ENCODE results near the gene HTT. TPM values are rescaled to one million over a fixed set of nuclear protein-coding genes. Genes with fewer than 3 reads are reported as not detected.

Gene HTT
- total and polyA plus RNA-seq, 5 donors = 13.0 to 25.2 (median 23.1) TPM

DNA sequence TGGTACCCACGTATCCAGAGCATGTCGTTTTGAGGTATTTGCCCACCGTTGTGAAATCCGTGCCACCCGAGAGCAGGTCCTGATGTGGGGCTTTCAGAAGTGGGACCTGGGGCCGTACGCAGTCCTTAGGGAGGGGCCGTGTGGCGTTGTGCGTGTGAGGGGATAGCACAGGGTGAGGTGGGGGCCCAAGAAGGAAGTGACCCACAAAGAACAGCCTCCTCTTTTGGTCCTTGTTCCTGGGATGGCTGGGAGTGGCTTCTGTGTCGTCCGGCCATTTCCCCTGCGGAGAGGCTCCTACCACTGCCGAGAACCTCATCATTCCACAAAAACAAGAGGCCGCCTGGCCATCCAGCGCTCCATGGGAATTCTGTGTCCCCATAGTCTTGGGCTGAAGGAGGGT, 157.5 kb downstream of the HTT start:
- Histone ChIP-seq H3K9me3 (ENCODE audit: control insufficient read depth, low read length) (no peaks in the 10 kb centered on the region), H3K27me3 (ENCODE audit: control insufficient read depth, insufficient read depth) (no peaks in the 10 kb centered on the region), H3K4me1 (ENCODE audit: control insufficient read depth, insufficient read depth, low read length) (no peaks in the 10 kb centered on the region), H3K27ac (ENCODE audit: low read length) (no peak overlapping the region), H3K4me3 (ENCODE audit: low read length) (no peak overlapping the region)
- ATAC-seq (no peak), DNase-seq (peak in 1 of 3 donors; percentile 6)
- 93% methylated on average over 16 of the region's 16 CpGs for WGBS
- intact Hi-C loops (cut with DNase I) = no loop called here

GRCh38 chr4:3232871-3233271, 158.4 kb downstream of the HTT start:
- H3K27ac ChIP-seq (ENCODE audit: low read length) = no peak overlapping the region
- no peaks in the 10 kb centered on the region for H3K27me3 ChIP-seq (ENCODE audit: control insufficient read depth, insufficient read depth)
- no peak overlapping the region for H3K4me3 ChIP-seq (ENCODE audit: low read length)
- ATAC-seq (no peak), DNase-seq (peak in 1 of 3 donors; percentile 30)
- no peaks in the 10 kb centered on the region for H3K4me1 ChIP-seq (ENCODE audit: control insufficient read depth, insufficient read depth, low read length)
- no peaks in the 10 kb centered on the region for H3K9me3 ChIP-seq (ENCODE audit: control insufficient read depth, low read length)
- WGBS = 93% methylated on average over 15 of the region's 15 CpGs
- intact Hi-C loops (cut with DNase I) = no loop called here

GRCh38 chr4:3233391-3234071, 159.1 kb downstream of the HTT start:
- Histone ChIP-seq H3K27me3 (ENCODE audit: control insufficient read depth, insufficient read depth) (no peaks in the 10 kb centered on the region), H3K4me3 (ENCODE audit: low read length) (no peak overlapping the region), H3K4me1 (ENCODE audit: control insufficient read depth, insufficient read depth, low read length) (no peaks in the 10 kb centered on the region), H3K9me3 (ENCODE audit: control insufficient read depth, low read length) (no peaks in the 10 kb centered on the region), H3K27ac (ENCODE audit: low read length) (no peak overlapping the region)
- intact Hi-C loops (cut with DNase I) = no loop called here
- ATAC-seq (no peak), DNase-seq (peak in 1 of 3 donors; percentile 8)
- WGBS = 87% methylated on average over 21 of the region's 21 CpGs

GRCh38 chr4:3234171-3235029, 159.9 kb downstream of the HTT start:
- ATAC-seq = no peak
- 85% methylated on average over 23 of the region's 23 CpGs for WGBS
- H3K4me3 ChIP-seq (ENCODE audit: low read length) = no peak overlapping the region
- H3K4me1 ChIP-seq (ENCODE audit: control insufficient read depth, insufficient read depth, low read length) = no peaks in the 10 kb centered on the region
- intact Hi-C loops (cut with DNase I) = no loop called here
- no peaks in the 10 kb centered on the region for H3K27me3 ChIP-seq (ENCODE audit: control insufficient read depth, insufficient read depth)
- H3K27ac ChIP-seq (ENCODE audit: low read length) = no peak overlapping the region
- no peaks in the 10 kb centered on the region for H3K9me3 ChIP-seq (ENCODE audit: control insufficient read depth, low read length)
- peak in 1 of 3 donors; percentile 49 for DNase-seq

- DNase-seq = peak in 1 of 3 donors; percentile 35
- no peaks in the 10 kb centered on the region for H3K9me3 ChIP-seq (ENCODE audit: control insufficient read depth, low read length)
- H3K27me3 ChIP-seq (ENCODE audit: control insufficient read depth, insufficient read depth) = no peaks in the 10 kb centered on the region
- H3K27ac ChIP-seq (ENCODE audit: low read length) = no peak overlapping the region
- no peak for ATAC-seq
- intact Hi-C loops (cut with DNase I) = no loop called here
- WGBS = 87% methylated on average over 14 of the region's 14 CpGs
- no peaks in the 10 kb centered on the region for H3K4me1 ChIP-seq (ENCODE audit: control insufficient read depth, insufficient read depth, low read length)
- H3K4me3 ChIP-seq (ENCODE audit: low read length) = no peak overlapping the region
These were observed 160.5 kb downstream of the HTT start for GRCh38 chr4:3235030-3235345.

- intact Hi-C loops (cut with DNase I) = no loop called here
- WGBS = 97% methylated on average over 11 of the region's 11 CpGs
- no peak for ATAC-seq
- no peak overlapping the region for H3K4me3 ChIP-seq (ENCODE audit: low read length)
- no peaks in the 10 kb centered on the region for H3K9me3 ChIP-seq (ENCODE audit: control insufficient read depth, low read length)
- no peaks in the 10 kb centered on the region for H3K4me1 ChIP-seq (ENCODE audit: control insufficient read depth, insufficient read depth, low read length)
- H3K27me3 ChIP-seq (ENCODE audit: control insufficient read depth, insufficient read depth) = no peaks in the 10 kb centered on the region
- H3K27ac ChIP-seq (ENCODE audit: low read length) = no peak overlapping the region
- peak in 1 of 3 donors; percentile 25 for DNase-seq
These were observed 161.1 kb downstream of the HTT start for GRCh38 chr4:3235581-3235980.

- Histone ChIP-seq H3K9me3 (ENCODE audit: control insufficient read depth, low read length) (no peaks in the 10 kb centered on the region), H3K27me3 (ENCODE audit: control insufficient read depth, insufficient read depth) (no peaks in the 10 kb centered on the region), H3K4me1 (ENCODE audit: control insufficient read depth, insufficient read depth, low read length) (no peaks in the 10 kb centered on the region), H3K4me3 (ENCODE audit: low read length) (no peak overlapping the region), H3K27ac (ENCODE audit: low read length) (no peak overlapping the region)
- intact Hi-C loops (cut with DNase I) = no loop called here
- WGBS = 88% methylated on average over 9 of the region's 9 CpGs
- DNase-seq (peak in 1 of 3 donors; percentile 32), ATAC-seq (no peak)
These were observed 161.9 kb downstream of the HTT start for GRCh38 chr4:3236326-3236878.

- intact Hi-C loops (cut with DNase I) = no loop called here
- Histone ChIP-seq H3K27me3 (ENCODE audit: control insufficient read depth, insufficient read depth) (no peaks in the 10 kb centered on the region), H3K4me3 (ENCODE audit: low read length) (no peak overlapping the region), H3K4me1 (ENCODE audit: control insufficient read depth, insufficient read depth, low read length) (no peaks in the 10 kb centered on the region), H3K27ac (ENCODE audit: low read length) (no peak overlapping the region), H3K9me3 (ENCODE audit: control insufficient read depth, low read length) (no peaks in the 10 kb centered on the region)
- WGBS = 95% methylated on average over 19 of the region's 19 CpGs
- no peak for ATAC-seq
- peak in 1 of 3 donors; percentile 43 for DNase-seq
These were observed 162.8 kb downstream of the HTT start for GRCh38 chr4:3237266-3237665.

GRCh38 chr4:3237712-3238560, 163.5 kb downstream of the HTT start:
- Histone ChIP-seq H3K27me3 (ENCODE audit: control insufficient read depth, insufficient read depth) (no peaks in the 10 kb centered on the region), H3K27ac (ENCODE audit: low read length) (no peak overlapping the region), H3K4me3 (ENCODE audit: low read length) (no peak overlapping the region), H3K4me1 (ENCODE audit: control insufficient read depth, insufficient read depth, low read length) (no peaks in the 10 kb centered on the region), H3K9me3 (ENCODE audit: control insufficient read depth, low read length) (no peaks in the 10 kb centered on the region)
- no peak for DNase-seq
- 90% methylated on average over 26 of the region's 26 CpGs for WGBS
- intact Hi-C loops (cut with DNase I) = no loop called here
- ATAC-seq = no peak

GRCh38 chr4:3238721-3239120, 164.2 kb downstream of the HTT start:
- Histone ChIP-seq H3K27me3 (ENCODE audit: control insufficient read depth, insufficient read depth) (no peaks in the 10 kb centered on the region), H3K9me3 (ENCODE audit: control insufficient read depth, low read length) (no peaks in the 10 kb centered on the region), H3K4me3 (ENCODE audit: low read length) (no peak overlapping the region), H3K4me1 (ENCODE audit: control insufficient read depth, insufficient read depth, low read length) (no peaks in the 10 kb centered on the region), H3K27ac (ENCODE audit: low read length) (no peak overlapping the region)
- ATAC-seq (no peak), DNase-seq (peak in 1 of 3 donors; percentile 48)
- 75% methylated on average over 18 of the region's 18 CpGs for WGBS
- intact Hi-C loops (cut with DNase I) = no loop called here

Data from right cardiac atrium (tissue), 5 donors.